Activated T-cell treated with anti-CD3 and anti-CD28 coated beads for 24 hours (primary cell): Measurements from ENCODE around the gene DIP2C.

Experiments
- DNase-seq: peaks from one replicate; pipeline ENCODE4 v3.0.0-alpha.2; 2020; ENCODE audit warnings: low read depth

Gene DIP2C

DNA sequence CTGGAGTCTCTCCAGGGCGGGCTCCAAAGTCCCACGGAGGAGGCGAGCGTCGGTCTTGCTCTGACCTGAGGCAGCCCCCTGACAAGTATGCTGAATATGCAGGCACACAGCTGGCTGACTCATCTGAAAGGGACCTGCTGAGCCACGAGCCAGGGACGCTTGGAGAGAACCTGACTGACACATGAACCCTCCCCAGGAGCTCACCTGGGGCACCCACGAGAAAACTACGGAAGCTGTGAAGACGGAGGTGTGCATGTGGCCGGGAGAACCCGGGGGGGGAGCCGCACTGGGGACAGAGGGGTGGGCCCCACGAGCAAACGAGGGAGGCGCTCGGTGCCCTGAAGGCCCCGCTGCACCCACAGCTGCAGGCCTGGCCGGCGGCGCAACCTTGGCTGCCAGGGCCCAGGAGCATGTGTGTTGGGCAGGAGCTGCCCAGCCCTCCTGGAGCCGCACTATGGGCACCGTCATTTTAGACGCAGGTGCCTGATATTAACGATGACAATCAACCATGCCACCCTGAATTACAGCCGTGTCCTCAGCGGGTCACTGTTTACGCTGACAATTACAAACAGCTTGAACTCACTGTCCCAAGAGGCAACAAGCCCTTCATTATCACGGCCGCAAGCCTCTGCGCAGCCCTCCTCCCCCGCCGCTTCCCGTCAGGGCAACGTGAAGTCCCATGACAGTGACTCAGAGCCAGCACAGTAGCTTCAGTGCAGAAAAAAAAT is 64.7 kb downstream of the DIP2C start:
- DNase-seq = no peak

DNA sequence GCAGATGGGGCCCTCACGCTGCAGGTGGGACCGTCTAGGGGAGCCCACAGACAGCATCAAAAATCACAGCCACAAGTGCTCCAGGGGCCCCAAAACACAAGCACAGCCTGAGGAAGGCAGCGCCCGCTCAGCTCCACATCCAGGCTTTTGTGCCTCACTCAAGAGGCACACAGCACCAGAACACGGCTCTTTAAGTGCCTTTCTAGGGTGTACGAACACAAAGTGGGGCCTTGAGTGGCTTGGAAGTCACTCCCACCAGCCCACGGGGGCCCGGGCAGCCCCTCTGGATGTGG is 65.2 kb downstream of the DIP2C start:
- no peak for DNase-seq

DNA sequence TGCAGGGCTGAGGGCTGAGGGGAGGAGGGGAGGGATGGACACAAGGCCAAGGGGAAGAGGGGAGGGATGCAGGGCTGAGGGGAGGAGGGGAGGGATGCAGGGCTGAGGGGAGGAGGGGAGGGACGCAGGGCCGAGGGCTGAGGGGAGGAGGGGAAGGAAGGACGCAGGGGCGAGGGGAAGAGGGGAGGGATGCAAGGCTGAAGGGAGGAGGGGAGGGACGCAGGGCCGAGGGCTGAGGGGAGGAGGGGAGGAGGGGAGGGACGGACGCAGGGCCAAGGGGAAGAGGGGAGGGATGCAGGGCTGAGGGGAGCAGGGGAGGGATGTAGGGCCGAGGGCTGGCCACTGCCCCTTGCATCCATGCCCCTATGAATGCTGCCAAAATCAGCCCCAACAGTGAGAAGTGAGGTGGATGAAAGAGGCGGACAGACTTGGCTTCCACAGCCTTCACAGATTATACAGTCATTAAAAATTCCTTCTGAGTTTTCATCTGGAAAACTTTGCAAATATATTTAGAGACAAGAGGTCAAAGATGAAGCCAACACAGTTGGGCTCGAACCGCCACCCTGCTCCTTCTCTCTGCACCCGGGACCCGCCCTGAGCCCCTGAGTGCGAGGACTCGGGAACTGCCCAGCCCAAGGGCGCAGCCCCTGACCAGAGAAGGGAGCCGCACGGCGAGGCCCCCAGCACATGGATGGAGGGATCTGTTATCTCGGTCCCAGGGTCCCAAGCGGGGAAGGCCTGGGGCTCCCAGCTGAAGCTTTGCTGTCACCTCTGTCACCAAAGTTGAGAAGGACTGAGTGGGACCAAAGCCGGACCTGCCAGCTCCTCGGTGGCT is 65.8 kb downstream of the DIP2C start:
- DNase-seq = no peak

DNA sequence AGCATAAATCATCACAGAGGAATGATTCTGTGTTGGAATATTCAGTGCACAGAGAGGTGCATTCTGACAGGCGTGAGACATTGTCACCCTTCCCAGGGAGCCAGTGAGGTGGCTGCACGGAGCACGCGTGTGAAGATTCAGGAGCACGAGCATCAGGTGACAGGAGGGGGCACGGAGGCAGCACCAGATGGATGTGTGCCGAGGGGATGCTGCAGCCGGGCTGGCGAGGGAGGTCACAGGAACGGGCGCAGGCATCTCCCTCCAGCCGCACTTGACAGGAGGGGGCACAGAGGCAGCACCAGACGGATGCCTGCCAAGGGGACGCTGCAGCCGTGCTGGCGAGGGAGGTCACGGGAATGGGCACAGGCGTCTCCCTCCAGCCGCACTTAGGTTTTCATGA is 66.5 kb downstream of the DIP2C start:
- no peak for DNase-seq

DNA sequence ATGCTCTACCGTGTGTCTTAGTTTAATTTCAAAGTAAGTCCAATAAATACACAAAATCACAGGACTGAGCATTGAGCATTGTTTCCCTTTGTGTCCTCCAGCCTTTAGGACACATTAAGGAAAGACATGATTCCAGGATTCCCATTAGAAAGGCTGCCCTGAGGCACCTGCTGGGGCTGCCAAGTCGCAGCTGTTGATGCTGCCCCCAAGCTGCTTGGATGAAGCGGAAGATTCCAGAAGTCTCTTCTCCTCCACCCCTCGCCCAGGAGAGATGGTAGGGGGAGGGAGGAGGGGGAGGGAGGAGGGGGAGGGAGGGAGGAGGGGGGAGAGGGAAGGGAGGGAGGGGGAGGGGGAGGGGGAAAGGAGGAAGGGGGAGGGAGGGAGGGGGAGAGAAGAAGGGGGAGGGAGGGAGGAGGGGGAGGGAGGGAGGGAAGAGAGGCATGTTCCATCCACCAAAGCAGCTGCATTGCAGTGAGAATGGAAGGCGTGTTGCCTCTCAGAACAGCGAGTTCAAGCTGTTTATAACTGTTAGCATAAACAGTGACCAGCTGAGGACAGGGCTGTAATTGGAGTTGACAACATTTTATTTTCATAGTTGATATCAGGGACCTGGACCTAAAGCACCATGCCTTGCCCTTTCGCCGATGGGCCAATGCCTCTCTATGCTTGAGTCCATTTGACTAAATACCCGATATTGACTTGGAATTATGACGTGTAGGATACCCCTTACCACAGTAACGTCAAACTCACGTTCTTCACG is 67.3 kb downstream of the DIP2C start:
- no peak for DNase-seq

DNA sequence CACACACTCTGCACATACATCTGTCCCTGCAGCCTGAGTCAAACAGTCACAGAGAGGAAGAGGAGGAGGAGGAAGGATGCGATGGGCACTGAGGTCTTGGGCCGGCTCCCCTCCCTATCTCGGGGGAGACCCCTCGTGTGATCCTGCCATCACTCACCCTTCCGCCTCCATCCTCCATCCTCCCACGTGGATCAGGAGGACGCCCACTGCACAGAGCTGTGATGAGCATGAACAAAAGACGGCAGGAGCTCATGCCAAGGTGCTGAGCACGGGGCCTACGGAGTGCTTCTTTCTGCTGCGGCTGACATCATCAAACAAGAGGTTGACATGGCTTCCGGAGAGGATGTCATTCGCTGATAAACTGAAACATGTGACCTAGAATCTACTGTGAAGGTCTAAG is 68.0 kb downstream of the DIP2C start:
- DNase-seq = no peak

DNA sequence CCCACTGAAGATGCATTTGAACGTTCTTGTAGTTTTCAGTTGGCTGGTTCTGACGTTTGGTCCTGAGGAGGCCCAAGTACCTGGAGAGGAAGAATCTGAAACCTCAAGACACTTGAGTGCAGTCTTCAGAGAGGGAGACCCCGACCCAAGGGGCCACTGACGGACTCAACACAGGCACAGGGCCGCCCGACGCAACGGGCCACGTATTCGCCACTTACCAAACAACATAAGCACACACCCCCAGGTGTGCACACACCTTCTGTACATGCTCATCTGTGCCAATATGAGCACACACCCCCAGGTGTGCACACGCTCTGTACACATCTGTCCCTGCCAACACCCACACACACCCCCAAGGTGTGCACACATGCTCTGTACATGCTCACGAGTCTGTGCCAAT is 68.5 kb downstream of the DIP2C start:
- DNase-seq = no peak

DNA sequence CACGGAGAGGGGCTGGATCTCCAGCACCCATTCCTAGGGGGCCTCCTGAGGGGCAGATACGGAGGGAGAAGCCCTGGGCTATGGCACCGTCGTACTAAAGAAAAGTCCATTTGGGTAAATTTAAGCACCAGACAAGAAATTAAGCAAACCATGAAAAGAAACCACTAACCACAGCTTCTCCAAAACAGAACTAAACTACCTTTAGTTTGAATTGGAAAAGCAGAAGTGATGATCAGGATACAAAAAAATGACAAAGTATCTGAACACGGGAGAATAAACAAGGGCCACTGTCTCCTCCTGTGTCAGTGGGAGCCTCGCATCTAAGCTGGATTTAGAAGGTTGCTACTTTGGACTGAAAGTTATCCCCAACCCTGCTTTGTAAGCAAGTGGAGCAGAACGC is 69.1 kb downstream of the DIP2C start:
- DNase-seq = no peak

DNA sequence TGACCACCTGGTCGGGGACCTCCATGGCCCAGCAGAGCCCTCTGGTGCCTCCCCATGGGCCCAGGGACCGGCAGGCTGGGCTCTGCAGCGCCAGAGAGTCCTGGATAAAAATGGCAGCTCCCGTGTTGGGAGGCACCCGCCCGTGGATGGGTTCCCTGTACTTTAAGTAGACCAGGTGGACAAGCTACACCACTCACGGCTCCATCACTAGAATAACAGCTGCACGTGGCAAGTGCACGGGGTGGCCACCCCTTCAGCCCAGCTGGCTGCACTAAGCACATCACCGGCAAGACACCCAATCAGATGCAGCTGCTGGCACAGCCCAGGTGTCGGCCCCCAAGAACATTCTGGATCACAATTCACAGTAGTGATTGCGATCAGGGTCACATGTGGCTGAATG is 69.8 kb downstream of the DIP2C start:
- no peak for DNase-seq

DNA sequence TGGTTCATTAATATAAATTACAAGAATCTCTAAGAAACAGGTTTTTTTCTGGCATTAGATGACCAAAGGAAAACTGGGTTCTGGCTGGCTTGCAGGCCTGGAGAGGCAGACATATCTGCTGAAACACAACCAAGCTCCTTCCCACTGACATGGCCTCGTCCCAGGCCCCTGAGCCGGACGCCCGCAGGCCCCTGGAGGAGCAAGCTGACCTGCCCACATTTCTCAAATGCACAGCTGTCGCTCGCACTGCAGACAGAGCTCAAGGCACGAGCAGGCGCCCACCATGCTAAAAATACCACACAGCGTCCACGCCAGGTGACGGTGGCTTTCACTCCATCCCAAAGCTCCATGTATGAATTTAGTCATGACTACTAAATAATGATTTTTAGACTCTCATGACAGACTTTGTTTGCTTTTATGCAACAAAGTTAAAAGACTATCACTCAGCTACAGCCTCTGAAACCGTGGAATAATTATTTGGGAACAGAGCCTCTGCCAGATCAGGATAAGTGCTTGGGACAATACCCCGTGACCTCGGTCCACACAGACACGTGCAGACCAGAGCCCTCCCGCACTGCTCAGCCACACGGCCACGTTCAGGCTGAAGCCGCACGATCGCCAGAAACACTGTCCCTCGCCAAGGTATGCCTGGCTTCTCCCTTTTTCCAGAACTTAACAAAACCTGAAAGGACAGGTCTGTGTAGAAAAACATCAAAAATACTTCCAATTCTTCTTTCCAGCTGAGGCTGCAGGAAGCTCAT is 71.1 kb downstream of the DIP2C start:
- no peak for DNase-seq

DNA sequence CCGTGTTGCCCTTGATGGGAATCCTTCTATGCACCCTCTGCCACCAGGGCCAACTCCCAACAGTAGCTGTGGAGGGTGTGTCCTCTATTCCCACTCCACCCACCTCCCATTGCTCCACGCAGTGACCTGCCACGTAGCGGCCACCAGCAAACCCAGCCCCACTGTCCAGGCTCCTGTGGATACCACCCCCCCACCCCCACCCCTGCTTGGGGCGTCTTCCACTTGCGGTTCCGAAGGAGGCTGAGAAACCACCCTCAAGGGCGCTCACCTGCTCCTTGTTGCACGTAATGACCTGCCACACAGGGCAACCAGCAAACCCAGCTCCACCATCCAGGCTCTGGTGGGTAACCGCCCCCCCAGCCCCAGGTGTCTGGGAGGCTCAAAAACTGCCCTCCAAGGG is 72.0 kb downstream of the DIP2C start:
- no peak for DNase-seq

DNA sequence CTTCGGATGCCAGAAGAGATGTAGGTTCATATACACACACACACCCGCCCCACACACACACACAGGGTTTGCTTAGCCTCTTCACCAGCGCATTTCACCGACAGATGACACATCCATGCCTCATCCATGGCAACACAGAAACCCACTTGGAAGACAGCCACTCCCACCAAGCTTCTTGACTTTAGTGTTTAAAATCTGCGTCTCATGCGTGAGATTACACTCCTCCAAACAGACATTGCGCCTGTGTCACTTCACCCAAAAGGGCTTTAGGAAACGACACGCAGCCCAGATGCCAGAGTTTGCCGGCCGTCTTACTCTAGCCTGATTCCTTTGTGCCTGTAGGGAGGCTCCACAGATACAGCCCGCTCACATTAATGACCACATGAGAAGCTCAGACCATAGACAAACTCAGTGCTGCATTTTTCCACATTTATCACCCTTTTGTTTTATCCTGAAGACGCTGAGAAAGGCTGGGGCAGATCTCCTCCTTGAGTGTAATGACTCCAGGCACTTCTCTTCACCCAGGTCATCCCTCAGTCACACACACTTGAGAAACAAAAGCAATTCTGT is 73.8 kb downstream of the DIP2C start:
- no peak for DNase-seq

DNA sequence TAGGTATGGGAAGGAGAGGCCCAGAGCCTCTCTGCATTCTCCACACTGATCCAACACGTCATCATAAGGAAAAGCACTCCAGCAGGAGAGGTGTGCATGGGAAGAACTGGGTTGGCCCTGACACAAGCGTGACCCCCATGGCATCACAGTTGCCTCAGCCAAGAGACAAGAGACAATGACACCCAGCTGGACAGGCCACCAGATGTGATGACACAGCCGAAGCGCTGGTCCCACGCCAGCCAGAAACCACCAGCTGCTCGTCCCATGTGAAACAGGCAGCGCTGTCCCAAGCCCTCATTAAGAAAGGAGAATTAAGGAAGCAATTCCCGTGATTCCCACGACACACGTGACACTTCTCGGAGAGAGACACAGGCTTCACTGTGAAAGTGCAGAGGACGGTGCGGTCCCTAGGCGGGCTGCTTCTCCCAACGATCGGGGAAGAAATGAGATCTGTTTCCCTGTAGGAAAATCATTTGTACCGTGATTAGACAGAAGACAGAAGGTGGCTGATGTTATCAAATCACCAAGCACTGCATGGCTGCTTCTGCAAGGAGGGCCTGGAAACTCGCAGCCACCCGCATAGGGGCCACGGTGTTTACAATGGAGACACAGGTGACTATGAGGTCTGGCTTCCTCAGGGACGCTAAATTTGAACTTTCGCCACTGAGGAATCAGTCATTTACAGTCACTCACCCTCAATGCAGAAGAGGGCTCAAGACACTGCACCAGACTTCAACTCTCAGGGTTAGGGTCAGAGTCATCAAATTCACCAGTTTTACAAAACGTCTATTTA is 74.5 kb downstream of the DIP2C start:
- no peak for DNase-seq

DNA sequence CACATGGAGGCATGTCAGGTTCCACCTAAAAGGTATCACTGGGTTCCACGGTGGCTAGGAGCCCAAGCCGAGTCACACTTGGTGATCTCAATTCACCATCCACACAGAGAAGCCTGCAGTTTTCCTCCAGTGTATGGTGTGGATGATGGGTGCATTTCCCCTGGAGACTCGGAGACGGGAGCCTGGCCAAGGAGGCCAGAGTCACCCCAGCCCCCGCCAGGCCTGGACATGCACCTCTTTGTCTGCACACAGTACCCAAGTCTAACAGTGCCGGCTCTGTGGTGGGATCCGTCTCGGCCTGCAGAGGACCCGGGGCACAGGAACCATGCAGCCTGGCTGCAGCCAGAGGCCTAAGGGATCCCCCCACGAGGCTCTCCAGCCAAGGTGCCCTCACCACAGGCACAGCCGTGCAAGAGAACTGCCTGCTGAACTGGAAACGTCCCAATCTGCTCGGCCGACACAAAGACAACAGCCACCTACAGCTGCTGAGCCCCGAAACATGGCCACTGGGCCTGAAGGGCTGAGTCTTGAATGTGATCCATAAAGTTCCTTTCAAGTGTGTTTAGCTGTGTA is 75.2 kb downstream of the DIP2C start:
- DNase-seq = no peak

DNA sequence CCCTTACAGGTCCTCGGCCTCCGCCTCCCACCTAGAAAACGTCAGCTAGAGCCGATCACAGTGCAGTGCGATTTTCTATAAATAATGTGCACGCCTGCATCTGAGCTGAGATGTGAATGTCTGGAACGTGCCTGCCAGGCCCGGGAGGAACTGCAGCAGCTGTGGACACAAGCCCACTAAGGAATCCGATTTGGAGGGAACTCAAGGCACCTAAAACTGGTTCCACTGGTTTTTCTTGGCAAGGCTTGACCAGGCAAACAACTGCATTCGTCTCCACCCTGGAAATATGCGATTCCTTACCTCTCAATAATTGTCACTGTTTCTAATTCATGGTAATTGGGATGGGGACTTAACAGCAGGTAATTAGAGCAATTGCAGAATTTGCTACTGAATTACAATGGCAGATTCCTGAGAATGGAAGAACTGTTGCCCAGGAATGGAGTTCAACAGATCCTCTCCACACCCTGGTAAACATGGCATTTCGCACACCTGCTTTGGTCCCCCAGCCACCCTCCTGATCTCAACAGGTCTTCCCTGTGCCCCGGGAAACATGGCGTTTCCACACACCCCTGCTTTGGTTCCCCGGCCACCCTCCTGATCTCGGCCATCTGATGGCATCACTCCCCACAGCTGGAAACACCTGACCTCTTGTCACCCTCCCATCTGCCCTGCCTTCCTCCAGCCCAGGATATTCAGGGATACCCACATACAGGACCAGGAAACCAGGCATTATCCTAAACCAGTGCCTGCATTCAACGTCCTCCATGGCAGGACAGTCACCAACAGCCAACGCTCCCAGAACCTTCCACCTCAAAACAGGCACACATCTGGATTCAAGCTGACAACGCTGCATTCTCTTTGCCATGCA is 76.0 kb downstream of the DIP2C start:
- no peak for DNase-seq

DNA sequence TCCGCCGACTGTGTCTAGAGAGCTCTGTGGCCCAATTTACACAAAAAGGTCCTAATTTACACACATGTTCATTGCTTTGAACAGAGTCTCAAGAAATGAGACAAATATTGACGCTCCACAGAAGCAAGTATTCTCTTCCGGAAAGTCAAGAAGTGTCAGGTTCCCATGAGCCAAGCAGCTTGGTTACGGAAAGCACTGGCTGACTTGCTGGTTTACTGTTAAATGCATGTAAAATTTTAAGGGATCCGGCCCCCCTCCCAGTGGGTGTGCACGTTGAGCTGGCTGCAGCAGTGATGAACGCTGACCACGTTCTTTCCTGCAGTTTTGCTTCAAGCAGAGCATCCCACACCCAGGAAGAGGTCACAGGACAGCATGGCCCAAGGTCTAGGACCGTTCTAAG is 76.8 kb downstream of the DIP2C start:
- DNase-seq = no peak

DNA sequence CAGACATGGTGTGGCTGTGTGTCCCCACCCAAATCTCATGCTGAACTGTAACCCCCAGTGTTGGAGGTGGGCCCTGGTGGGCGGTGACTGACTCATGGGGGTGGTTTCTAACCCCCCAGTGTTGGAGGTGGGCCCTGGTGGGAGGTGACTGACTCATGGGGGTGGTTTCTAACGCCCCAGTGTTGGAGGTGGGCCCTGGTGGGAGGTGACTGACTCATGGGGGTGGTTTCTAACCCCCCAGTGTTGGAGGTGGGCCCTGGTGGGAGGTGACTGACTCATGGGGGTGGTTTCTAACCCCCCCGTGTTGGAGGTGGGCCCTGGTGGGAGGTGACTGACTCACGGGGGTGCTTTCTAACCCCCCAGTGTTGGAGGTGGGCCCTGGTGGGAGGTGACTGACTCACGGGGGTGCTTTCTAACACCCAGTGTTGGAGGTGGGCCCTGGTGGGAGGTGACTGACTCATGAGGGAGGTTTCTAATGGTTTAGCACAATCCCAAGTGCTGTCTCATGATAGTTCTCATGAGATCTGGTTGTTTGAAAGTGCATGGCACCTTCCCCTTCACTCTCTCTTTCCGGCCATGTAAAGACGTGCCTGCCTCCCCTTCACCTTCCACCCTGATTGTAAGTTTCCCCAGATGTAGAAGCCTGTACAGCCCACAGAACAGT is 78.7 kb downstream of the DIP2C start:
- peak; percentile 33 for DNase-seq

DNA sequence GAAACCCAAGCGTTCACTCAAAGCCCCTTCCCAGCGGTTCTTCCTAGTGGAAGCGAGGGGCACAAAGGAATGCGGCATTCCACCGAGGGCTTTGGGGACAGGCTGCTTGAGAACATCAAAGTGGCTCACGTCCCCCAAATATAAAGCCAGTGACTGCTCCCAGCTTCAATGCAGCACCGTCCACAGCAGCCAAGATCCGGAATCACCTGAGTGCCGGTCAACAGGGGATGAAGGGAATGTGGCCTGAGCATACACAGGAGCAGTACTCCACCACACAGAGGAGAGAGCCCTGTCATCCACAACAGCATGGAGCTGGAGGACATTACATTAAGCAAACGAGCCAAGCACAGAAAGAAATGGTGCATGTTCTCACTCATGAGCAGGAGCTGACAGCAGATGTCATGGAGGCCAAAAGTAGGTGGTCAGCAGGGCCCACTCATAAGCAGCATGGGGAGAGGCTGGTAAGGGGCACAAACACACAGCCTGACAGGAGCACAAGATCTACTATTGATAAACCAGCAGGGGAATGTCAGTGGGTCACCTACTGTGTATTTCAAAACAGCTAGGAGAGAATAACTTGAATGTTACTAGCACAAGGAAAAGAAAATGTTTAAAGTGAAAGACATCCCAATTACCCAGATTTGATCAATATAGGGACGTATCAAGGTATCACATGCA is 79.5 kb downstream of the DIP2C start:
- no peak for DNase-seq

DNA sequence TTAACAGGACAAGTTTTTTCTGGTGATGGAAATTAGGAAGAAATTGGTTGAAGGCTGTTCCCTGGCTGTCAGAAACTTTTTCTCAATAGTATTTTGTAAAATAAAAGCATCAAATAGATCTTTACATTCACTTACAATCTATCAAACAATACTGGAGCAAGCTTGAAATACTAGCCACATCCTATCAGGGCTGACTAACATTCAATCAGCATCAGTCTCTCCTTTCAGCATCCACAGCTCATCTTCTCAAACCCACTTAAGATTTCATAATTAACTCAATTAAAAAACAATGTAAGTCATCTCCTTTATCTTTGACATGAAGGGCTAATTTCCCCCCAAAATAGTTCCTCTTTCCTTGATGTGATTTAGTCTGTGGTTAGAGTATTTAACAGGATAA is 80.2 kb downstream of the DIP2C start:
- no peak for DNase-seq
